ENCODE data around the gene FAH.
"Not testable (repeated sequence)": the region's sequence is repeated elsewhere in the genome, so short reads cannot be mapped to it uniquely, and the experiment has no call there.

FAH gene

DNA sequence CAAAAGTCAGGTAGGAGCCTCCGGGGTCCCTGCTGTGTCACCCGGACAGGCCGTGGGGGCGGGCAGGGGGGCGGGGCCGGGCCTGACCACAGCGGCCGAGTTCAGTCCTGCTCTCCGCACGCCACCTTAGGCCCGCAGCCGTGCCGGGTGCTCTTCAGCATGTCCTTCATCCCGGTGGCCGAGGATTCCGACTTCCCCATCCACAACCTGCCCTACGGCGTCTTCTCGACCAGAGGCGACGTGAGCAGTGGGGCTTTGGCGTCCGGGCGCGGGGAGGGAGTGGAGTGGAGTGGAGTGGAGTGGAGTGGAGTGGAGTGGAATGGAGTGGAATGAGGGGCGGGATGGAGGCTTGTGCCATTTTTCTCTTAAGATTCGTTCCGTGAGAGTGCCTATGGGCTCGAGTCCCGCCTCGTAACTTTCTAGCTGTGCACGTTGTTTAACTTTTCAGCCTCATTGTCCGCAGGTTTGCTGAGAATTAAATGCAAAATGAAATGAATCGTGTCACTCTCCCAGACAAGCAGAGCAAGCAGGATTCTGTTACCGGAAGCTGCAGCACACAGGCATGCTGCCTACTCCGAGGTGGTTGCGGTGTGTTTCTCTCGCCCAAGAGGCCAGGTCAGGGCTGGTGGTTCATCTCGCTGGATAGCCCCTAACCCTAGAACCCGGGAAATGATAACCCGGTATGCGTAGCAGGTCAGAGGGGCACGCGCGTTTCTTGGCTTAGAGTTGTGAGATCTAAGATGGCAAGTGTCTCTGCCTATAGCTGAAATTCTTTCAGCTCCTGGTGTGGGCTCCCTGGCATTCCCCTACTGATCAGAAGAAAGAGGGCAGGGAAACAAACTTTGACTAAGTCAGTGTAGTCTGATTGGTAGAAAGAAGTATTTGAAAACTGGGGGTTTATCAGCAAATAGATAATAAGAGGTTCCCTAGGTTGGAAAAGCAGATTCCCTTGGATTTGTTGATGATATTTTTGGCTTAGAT is at the start of gene FAH:
FAH (plus strand) TSS at position 104 of the 981 bp plus-strand sequence; CDS start at position 160, 56 bp downstream.
- no peak for DNase-seq (ENCODE audit: low read depth)

DNA sequence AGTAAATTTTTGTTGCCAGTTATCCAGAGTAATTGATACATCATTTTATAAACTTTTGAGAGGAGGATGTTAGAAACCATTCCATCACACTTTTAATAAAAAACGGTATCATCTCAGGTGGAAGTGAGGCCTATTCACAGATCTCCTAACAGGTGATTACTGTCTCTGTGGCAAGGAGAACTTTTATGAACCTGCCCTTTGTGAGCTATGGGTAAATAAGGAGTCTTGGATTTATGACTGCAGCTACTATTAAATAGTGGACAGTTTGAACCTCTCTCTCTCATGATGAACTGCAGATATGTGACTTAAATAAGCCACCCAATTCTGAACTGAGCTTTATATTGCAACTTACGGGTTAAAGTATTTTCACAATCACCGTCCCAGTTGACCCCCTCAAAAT is 47.6 kb upstream of the FAH start:
- no peak for DNase-seq (ENCODE audit: low read depth)

DNA sequence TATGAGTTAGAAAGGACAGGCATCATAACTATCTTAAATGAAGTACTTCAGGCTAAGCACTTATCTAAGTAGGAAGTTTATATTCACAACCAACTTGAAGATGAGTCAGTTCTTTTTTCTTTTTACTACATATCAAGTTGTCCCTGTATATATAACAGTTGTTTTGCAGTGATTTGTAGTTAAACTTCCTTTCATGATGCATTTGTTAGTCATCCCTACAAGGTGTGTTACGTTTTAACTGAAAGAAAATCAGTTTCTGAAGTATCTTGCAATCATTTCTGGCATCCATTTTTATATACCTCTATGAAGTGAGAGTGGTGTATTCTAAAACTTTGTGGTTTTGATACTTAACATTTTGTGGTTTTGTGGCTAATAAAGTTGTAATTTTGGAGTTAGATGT is 47.2 kb upstream of the FAH start:
- DNase-seq (ENCODE audit: low read depth): no peak

DNA sequence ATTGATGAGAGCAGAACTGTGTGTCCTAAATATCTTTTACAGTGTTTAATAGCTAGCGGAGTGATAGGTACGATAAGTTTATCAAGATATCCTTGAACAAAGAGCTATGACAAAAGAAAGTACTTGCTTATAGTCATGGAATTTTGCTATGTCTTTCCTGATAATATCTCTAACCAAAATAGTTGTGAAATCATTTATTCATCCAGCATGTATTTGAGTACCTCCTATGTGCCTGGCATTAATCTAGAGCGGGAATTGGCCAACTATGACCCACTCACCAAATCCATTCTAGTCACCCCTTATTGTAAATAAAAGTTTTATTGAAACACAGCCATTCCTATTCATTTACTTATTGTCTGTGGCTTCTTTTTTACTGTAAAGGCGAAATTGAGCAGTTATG is 46.7 kb upstream of the FAH start:
- no peak for DNase-seq (ENCODE audit: low read depth)

DNA sequence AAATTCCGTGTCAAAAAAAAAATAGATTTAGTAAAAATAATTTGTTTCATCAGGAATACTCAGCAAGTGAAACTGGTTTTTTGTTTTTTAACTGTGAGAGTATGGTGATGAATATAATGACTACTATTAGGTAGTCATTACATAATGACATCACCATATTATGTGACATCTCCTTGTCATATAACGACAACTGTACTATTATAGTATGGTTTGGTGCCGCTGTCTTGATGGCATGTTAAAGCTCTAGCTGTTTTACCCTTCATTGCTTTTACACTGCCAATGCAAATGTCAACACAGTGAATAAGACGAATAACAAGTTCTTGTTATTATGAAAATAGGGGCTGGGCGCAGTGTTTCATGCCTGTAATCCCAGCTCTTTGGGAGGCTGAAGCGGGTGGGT is 45.6 kb upstream of the FAH start:
- DNase-seq (ENCODE audit: low read depth): no peak

DNA sequence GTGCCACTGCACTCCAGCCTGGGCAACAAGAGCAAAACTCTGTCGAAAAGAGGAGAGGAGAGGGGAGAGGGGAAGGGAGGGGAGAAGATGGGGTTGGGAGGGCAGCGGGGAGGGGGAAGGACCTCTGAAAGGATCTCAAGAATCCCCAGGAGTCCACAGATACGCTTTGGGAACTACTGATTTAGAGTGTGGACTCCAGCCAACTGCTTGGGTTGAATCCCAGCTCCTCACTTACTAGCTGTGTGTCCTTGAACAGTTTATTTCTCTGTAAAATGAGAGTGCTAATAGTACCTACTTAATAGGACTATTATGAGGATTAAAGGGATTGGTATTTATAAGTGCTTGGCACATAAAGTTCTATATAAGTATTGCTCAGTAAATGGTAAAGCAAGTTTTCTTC is 45.0 kb upstream of the FAH start:
- no peak for DNase-seq (ENCODE audit: low read depth)

DNA sequence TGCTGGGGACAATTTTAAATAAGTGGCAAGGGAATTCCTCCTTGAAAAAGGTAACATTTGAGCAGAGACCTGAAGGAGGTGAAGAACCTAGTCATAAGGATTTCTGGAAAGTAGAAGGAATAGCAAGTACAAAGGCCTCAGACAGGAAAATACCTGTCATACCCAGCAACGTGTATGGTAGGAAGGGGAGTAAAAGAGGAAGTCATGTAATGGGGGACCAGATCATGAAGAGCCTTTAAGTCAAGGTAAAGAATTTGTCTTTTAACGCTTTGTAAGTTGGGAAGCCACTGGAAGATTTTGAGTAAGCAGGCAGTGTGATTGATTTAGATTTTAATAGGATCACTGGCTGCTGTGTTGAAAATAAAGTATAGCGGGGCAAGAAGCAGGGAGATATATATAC is 43.4 kb upstream of the FAH start:
- no peak for DNase-seq (ENCODE audit: low read depth)

DNA sequence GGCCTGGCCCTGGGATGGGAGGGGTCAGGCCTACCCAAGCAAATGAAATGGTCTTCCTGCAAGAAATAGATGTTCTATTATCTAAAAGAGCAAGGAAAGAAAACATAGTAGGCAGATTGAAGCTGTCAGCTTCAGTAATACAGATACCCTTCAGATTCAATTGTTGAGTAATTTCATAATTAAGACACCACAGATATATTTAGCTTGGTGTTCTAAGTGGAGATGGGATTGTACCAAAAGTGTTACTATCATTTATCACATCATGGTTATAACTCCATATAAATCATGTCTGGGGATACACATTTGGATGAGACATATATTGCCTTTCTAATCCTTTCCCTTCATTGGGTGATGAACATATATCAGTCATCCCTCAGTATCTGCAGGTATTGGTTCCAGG is 41.9 kb upstream of the FAH start:
- DNase-seq (ENCODE audit: low read depth): no peak

DNA sequence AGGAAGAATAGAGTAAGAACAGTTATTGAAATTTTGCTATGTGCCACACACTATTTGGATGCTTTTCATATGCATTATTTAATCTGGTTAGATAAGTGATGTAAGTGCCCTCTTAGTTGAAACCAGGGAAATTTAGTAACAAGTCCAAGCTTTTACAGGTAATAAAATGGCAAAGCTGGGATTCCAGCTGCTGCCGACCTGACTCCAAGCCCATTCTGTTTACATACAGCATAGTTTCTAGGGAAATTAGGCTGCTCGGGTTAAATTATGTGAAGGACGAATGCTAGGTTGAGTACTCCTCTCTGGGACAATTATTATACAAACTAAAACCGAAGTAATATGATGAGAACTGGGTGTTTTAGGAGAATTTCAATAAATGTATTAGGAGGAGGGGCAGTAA is 38.7 kb upstream of the FAH start:
- no peak for DNase-seq (ENCODE audit: low read depth)

DNA sequence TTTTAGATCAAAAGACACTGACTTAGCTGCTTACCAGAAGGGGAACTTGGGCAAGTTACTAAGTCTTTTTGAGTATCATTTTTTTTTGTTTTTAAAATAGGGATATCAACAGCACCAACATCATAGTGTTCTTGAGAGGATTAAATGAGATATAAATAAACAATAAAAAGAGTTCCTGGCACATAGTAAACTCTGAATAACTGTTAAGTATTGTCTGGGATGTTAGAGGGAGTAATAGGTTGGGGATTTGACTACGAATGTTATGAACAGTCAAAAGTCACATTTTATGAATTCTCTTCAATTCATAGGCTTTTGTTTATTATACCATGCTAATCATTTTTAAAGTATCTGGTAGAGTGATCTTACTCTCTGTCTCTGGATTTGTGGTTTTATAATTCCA is 37.8 kb upstream of the FAH start:
- DNase-seq (ENCODE audit: low read depth): no peak

DNA sequence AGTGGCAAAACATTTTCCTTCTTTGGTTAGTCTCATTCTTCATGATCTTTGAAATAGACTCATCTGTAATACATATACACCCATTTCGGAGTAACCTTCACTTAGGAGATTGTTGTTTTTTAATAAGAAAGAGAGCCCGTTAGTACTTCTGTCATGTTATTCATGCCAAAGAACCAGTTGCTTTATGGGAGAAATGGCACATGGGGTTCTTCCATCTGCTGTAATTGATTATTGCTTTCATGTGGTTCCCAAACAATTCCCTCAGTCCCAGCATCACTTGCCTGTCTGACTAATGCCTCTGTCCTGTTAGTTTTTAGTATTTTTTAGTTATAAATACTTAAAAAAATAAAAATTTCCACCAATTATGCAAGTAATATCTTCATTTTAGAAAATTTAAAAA is 33.8 kb upstream of the FAH start:
- no peak for DNase-seq (ENCODE audit: low read depth)

DNA sequence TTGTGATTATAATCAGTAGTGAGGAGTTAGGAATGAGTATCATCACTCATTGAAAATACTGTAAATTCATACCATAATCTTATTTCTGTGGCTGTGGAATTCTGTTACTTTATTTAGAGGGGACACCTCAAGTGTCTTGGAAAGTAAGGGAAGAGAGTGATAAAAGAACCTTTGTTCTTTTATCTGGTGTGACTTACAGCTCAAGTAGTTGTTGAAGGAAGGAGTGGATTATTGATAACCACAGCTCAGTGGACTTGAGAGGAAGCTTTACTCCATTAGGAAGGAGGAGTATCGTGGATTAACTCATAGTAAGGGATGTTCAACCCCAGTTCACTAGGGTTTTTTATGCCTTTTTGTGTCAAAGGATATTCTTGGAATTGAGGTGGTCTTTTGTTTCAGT is 32.2 kb upstream of the FAH start:
- DNase-seq (ENCODE audit: low read depth): no peak

DNA sequence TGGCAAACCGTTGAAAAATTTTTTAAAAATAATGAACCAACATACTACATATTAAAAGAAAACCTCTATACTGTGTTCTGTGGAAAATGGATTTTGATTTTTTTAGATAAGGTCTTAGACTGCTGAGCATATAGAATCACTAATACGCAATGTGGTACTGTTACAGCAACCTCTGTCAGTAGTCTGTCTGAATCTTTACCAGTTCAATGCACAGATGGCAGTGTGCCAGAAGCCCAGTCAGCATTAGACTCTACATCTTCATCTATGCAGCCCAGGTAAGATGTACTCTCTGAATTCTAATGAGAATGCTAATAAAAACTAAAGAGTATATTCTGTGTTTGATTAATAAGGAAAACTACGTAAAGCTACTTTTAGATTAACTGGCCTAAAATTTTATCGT is 31.3 kb upstream of the FAH start:
- DNase-seq (ENCODE audit: low read depth): no peak

DNA sequence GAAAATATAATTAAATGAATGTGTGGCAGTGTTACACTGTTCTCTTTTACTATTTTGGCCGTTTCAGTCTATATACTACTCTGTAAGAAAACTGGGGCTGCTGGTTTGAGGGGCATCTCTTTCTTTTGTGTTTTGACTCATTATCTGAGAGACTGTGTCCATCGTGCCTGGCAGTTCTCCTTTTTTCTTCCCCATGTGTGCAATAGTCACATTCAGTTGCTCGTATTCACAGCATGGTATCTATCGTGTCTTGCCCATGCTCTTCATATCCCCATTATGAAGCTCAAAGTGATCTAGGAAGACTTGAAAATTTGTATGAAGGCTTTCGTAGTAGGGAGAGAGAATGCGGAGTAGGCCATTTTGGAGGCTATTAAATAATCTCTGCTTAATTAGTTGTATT is 29.8 kb upstream of the FAH start:
- no peak for DNase-seq (ENCODE audit: low read depth)

DNA sequence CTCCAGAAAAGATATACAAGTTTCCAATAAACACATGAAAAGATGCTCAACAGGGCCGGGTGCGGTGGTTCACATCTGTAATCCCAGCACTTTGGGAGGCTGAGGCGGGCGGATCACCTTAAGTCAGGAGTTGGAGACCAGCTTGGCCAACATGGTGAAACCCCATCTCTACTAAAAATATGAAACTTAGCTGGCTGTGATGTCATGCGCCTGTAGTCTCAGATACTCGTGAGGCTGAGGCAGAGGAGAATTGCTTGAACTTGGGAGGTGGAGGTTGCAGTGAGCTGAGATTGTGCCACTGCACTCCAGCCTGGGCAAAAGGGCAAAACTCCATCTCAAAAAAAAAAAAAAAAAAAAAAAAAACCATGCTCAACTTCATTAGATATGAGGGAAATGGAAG is 25.5 kb upstream of the FAH start:
- not testable (repeated sequence) for DNase-seq (ENCODE audit: low read depth)

DNA sequence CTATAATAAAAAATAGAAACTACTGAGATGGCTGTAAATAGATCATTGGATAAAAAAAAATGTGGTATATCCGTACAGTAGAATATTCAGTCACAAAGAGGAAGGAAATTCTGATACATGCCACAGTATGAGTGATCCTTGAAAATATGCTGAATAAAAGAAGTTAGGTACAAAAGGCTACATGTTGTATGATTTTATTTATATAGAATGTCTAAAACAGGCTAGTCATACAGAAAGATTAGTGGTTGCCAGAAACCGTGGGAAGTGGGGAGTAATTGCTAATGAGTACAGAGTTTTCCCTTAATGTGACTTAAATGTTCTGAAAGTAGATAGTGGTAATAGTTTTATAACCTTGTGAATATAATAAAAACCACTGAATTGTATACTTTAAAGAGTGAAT is 24.9 kb upstream of the FAH start:
- DNase-seq (ENCODE audit: low read depth): no peak

DNA sequence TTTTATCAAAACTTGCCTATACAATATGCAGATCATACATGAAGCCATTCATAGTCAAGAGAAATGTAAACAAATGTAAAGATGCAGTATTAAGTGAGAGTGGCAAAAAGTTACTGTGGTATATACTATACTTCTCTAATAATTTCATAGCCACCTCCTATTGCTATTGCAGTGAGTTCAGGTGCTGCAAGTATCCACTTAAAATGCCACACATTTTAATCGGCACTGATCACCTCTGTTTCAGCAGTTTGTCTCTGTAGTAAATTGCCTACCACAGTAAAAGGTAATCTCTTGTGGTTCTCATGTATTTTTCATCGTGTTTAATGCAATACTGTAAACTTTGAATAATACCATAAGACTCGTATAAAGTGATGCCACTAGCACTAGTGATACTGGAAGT is 20.4 kb upstream of the FAH start:
- no peak for DNase-seq (ENCODE audit: low read depth)

DNA sequence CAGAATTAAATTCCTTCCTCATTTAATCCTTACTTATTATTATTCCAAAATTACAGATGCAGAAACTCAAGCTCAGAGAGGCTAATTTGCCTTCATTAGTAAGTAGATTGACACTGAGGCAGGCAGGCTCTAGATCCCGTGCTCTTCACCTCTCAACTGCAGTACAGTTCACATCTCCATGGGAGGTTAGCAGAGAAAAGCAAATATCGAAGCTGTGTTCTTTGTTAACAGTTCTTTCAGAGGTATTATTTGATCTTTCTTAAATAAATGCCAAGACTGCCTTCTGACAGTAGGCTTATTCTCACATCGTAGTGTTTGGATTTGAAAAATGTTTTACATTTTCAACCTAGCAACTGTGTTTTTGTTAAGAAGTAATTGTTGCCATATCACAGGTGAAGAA is 15.9 kb upstream of the FAH start:
- no peak for DNase-seq (ENCODE audit: low read depth)

DNA sequence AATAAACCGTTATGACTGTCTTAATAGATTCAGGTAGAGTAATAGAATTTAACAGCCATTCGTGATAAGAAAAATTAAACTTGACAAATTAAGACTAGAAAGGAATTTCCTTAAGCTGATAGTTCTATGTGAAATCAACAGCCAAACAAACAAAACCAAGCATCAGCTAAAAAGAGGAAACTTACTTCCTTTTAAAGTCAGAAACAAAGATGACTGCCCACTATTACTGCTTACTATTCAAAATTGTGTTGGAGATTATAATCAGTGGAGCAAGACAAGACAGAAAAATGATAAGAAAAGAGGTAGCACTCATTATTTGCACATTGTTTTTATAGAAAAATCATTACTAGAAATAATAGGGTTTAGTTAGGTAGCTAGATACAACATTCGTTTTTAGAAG is 13.8 kb upstream of the FAH start:
- DNase-seq (ENCODE audit: low read depth): no peak

DNA sequence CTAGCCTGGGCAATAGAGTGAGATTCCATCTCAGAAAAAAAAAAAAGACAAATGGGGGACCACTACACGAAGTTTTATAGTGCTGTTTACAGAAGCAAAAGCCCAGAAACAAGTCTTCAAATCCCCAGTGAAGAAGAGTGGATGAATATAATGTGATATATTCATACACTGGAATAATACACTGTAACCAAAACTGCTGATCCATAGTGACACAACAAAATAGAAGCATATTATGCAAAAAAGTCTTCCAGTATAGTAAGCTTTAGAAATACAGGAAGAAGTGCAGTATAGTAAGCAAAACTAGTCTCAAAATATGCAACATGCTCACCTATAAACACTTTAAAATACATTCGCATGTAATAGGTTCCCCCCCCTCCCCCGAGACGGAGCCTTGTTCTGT is 11.9 kb upstream of the FAH start:
- DNase-seq (ENCODE audit: low read depth): no peak

DNA sequence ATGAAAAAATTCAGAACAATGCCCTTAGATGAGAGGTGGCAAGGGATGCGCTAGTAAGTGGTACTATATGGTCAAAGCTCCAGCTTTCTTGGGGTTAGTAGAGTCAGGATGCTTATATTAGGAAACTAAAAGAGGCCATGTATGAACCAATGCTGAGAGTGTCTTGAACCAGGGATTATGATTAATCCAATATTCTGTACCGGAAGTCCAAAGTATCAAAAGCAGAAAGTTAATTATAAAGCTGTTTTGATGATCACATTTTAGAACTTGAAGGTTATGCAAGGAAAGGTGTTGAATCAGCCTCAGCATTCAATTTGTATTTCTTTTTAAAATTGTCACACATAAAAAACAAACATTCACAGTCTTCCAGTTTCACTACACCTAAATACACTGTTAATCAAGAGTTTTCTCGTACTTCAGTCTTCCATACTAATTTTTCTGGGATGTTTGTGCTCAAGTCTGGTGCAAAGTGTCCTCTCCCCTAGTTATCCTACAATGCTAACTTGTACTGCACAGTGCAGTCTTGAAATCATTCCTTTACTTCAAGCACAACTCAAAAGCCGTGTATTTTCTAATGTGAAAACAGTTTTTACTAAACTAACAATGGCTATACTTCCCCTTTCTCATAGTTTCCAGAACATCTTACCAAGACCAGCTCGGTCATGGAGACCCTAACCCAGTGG is 10.7 kb upstream of the FAH start:
- DNase-seq (ENCODE audit: low read depth): no peak

DNA sequence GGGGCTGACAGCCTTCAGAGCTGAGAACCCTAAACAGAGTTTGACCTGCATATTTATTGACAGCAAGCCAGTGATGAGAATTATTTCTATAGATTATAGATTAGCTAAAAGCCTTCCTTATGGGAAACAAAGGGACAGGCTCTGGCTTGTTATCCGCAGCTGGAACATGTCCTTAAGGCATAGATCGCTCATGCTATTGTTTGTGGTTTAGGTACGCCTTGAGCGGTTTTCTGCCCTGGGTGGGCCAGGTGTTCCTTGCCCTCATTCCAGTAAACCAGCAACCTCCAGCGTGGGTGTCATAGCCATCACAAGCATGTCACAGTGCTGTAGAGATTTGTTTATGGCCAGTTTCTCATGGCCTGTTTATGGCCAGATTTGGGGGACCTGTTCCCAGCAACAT is 10.2 kb upstream of the FAH start:
- DNase-seq (ENCODE audit: low read depth): no peak

DNA sequence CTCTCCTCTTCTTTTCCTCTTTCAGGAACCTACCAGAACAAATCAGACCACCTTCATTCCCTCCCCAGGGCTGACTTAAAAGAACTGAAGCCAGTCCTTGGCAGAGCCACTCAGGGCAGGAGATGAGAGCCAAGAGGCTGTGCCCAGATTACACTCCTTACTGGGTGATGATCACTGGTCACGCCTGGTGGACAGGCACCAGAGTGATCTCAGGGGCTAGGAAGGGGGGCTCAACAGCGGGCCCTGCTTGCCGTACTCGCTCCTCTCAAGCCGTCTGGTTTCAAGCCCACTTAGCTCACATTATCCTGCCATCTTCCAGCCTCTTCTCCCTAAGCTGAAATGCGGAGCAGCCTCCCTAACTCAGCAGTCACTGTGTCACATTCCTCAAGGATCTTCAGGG is 1.7 kb upstream of the FAH start:
- no peak for DNase-seq (ENCODE audit: low read depth)

DNA sequence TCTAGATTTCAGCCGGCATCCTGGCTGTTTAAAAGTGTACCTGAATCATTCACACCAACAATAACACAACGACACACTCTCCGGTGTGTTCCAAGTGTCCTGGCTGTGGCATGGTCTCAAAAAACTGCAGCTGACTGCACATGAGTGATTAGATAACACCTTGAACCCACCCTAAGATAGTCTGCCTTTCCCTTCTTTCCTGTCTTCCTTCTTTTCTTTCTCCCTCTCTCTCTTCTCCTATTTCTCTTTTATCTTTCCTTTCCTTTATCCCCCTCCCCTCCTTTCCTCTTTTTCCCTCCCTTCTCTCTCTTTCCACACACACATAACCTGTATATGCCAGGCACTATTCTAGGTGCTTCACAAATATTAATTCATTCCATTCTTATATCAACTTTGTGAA is 1.2 kb upstream of the FAH start:
- no peak for DNase-seq (ENCODE audit: low read depth)

Data from stimulated activated CD8-positive, alpha-beta memory T cell treated with anti-CD3 and anti-CD28 coated beads, Interleukin-12 subunit alpha, Interleukin-12 subunit beta, amount 100 ng/mL, for 4 hours (primary cell).